ENCODE measurements around the gene PLK3.
A peak's percentile ranks its signal among the peaks of the same experiment; 100 is the strongest.

Gene PLK3

DNA sequence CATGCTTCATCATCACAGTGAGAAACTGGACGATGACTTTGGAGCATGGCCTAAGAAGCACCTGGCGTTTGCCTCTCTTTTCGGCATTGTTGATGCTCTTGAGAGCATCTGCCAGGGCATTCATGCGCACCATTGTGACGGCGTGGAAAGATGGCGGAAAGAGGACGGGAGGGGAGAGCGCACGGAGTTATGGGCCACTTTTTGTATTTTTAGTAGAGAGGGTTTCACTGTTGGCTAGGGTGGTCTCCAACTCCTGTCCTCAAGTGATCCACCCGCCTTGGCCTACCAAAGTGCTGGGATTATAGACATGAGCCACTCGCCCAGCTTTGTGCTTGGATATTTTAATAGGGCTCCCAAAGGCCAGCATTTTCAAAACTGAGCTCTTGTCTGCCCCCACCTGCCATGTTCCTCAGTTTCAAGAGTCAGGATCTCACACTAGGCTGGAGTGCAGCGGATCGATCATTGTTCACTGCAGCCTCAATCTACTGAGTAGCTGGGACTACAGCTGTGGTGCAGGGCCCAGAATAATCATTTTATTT lies 19.5 kb upstream of the PLK3 start:
- Mint-ChIP-seq H3K9me3 (no peaks in the 10 kb centered on the region), H3K4me3 (no peak overlapping the region), H3K27me3 (ENCODE audit: low read depth, poor library complexity) (peaks cover 14% of the 10 kb centered on the region), H3K36me3 (ENCODE audit: low read depth) (peaks cover 60% of the 10 kb centered on the region), H3K4me1 (peaks cover 50% of the 10 kb centered on the region), H3K27ac (peak overlapping the region; percentile 98)
- TF ChIP-seq, protein P1, sequence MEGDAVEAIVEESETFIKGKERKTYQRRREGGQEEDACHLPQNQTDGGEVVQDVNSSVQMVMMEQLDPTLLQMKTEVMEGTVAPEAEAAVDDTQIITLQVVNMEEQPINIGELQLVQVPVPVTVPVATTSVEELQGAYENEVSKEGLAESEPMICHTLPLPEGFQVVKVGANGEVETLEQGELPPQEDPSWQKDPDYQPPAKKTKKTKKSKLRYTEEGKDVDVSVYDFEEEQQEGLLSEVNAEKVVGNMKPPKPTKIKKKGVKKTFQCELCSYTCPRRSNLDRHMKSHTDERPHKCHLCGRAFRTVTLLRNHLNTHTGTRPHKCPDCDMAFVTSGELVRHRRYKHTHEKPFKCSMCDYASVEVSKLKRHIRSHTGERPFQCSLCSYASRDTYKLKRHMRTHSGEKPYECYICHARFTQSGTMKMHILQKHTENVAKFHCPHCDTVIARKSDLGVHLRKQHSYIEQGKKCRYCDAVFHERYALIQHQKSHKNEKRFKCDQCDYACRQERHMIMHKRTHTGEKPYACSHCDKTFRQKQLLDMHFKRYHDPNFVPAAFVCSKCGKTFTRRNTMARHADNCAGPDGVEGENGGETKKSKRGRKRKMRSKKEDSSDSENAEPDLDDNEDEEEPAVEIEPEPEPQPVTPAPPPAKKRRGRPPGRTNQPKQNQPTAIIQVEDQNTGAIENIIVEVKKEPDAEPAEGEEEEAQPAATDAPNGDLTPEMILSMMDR (IDR thresholded peaks at IDR 0.05) = no peak
- no peak for DNase-seq

DNA sequence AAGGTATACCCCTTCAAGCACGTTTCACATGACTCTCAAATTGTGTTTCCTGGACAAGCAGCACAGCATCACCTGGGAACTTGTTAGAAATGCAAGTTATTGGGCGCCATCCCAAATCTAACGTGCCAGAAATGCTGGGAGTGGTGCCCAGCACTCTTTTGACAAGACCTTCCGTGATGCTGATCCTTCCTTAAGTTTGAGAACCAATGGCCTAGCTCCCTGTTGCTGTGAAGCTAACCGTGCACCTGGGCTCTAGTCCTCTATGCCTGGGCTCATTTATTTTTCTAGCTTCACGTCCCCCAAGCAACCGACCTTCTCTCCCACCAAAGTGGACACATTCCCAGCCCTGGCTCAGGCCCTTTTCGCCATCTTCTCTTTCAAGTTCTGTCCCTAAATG lies 16.5 kb upstream of the PLK3 start:
- peaks cover 37% of the 10 kb centered on the region for H3K36me3 Mint-ChIP-seq (ENCODE audit: low read depth)
- H3K9me3 Mint-ChIP-seq = no peaks in the 10 kb centered on the region
- TF ChIP-seq, protein P1 (IDR thresholded peaks at IDR 0.05) = no peak
- peak overlapping the region; percentile 17 for H3K27ac Mint-ChIP-seq
- H3K4me1 Mint-ChIP-seq = peaks cover 35% of the 10 kb centered on the region
- DNase-seq = no peak
- H3K27me3 Mint-ChIP-seq (ENCODE audit: low read depth, poor library complexity) = peaks cover 21% of the 10 kb centered on the region
- peak overlapping the region; percentile 77 for H3K4me3 Mint-ChIP-seq

DNA sequence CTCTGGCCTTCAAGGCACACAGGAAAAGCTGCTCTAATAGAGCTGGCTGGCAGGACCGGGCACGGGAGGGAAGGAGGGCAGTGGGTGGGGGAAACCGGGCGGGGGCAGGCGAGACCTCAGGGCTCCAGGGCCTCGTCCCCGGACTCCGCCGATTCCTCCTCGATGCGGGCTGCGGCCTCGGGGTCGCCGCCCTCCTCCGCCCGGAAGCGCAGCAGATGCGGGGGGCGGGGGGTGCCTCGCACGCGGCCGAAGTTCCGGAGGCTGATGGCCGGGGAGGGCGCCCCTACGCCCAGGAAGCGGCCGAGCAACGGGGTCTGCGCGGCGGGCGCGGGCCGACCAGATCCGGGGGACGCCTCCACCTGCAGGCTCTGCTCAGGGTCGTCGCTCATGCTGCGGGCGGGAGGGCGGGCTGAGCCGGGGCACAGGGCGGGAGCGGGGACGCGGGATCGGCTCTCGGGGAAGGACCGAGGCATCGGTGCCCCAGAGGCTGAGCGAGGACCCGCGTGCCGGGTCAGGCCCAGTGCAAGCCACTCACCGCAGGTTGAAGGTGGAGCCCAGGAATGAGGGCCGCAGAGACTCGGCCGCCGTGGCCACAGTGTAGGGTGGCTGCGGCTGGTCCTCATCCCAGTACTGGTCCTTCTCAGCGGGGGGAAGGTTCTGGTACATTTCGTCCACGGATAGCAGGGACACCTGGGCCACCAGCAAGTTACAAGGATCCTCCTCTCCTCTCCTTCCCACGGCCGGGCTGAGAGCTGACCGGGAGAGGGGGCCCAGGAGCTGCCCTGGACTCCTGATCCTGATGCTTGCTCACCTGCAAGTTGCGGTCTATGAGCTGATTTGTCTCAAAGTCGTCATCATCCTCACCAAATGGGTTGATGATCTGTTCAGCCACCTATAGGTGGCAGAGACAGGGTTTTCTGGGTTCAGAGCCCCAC lies 15.8 kb upstream of the PLK3 start:
- peaks cover 31% of the 10 kb centered on the region for H3K36me3 Mint-ChIP-seq (ENCODE audit: low read depth)
- H3K4me1 Mint-ChIP-seq = peaks cover 31% of the 10 kb centered on the region
- TF ChIP-seq, protein P1 (IDR thresholded peaks at IDR 0.05) = no peak
- DNase-seq = peak; percentile 70
- peak overlapping the region; percentile 77 for H3K4me3 Mint-ChIP-seq
- H3K27me3 Mint-ChIP-seq (ENCODE audit: low read depth, poor library complexity) = peaks cover 22% of the 10 kb centered on the region
- no peaks in the 10 kb centered on the region for H3K9me3 Mint-ChIP-seq
- H3K27ac Mint-ChIP-seq = peak overlapping the region; percentile 17

DNA sequence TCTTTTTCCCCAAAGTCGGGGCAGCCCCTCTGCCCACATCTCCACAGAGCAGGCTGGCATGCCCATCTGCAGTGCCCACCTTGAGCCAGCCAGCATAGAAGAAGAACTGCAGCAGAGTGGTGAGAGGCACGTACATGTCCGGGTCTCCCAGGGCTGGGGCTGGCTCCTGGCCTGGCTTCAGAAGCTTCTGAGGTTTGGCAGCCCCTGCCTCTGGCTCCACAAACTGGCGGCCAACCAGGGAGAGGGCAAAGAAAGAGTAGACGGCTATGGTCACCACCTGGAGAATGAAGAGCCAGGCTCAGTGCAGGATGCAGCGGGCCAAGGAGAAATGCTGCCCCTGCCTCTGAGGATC lies 15.2 kb upstream of the PLK3 start:
- DNase-seq = no peak
- no peak overlapping the region for H3K27ac Mint-ChIP-seq
- no peaks in the 10 kb centered on the region for H3K9me3 Mint-ChIP-seq
- TF ChIP-seq, protein P1 (IDR thresholded peaks at IDR 0.05) = no peak
- peaks cover 23% of the 10 kb centered on the region for H3K27me3 Mint-ChIP-seq (ENCODE audit: low read depth, poor library complexity)
- H3K4me1 Mint-ChIP-seq = peaks cover 37% of the 10 kb centered on the region
- H3K4me3 Mint-ChIP-seq = peak overlapping the region; percentile 48
- H3K36me3 Mint-ChIP-seq (ENCODE audit: low read depth) = peaks cover 26% of the 10 kb centered on the region

DNA sequence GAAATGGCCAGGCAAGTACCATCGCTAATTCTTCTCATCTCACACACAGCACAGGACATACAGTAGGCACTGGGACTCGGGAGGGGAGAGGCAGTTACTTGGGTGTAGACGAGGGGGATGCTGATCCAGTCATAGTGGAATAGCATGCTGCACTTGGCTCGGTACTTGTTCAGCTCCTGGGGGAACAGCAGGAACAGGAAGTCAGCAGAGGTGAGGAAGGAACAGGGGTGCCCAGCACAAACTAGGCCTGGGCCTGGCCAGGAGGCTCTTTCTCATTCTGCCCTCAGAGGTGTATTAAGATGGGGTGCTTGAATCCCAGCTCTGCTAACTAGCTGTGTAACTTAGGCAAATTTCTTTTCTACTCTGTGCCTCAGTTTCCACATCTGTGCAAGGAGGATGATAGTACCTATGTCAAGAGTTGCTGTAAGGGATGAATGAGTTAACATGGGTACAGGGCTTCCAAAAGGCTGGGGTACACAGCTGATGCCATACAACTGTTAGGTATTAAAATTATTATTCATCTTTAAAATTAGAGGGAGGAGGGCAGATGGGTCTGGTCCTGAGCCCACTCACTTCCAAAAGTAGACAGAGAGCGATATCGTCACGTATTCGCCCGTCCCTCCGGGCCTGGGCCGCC lies 14.6 kb upstream of the PLK3 start:
- Mint-ChIP-seq H3K27me3 (ENCODE audit: low read depth, poor library complexity) (peaks cover 23% of the 10 kb centered on the region), H3K4me3 (peak overlapping the region; percentile 71), H3K36me3 (ENCODE audit: low read depth) (peaks cover 20% of the 10 kb centered on the region), H3K4me1 (peaks cover 38% of the 10 kb centered on the region), H3K27ac (no peak overlapping the region), H3K9me3 (no peaks in the 10 kb centered on the region)
- TF ChIP-seq, protein P1 (IDR thresholded peaks at IDR 0.05) = no peak
- no peak for DNase-seq

Measured in nephron progenitor cell (in vitro differentiated cells).